ENCODE results near the gene PRDM5. TPM values are rescaled to one million over a fixed set of nuclear protein-coding genes. Genes with fewer than 3 reads are reported as not detected.

The PRDM5 gene
- total and polyA plus RNA-seq, 2 of the 13 experiments (the other 11 are each of a cell fraction or from before 2014, with no cell fraction given): not detected

DNA sequence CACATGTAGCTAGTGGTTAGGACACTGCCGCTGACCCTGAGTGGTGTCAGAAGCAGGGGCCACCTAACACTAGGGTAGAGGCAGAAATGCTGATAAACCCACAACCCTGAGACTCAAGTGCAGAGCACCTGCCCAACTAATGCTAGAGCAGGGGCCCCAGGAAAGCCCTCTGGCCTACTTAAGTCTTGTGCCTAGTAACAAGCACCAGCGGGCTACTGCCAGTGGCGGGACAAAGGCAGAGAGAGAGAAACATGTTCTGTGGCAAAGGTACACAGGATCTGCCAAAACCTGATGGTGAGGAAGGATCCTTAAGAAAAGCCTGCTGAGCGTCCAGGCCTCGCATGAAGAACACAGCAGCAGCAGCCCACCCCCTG lies 172.4 kb downstream of the PRDM5 start:
- BruUV-seq (replicated peaks): no TSS peak
- Histone ChIP-seq H3K4me2 (ENCODE audit: low read depth, low read length) (no peak overlapping the region), H4K20me1 (ENCODE audit: insufficient read depth, low read length) (no peaks in the 10 kb centered on the region), H3K79me2 (ENCODE audit: insufficient read depth, low read length) (no peaks in the 10 kb centered on the region), H3K27me3 (ENCODE audit: control insufficient read depth in 1 of 2, insufficient read depth in 2 of 2, low read length in 2 of 2) (no peaks in the 10 kb centered on the region), H3K9me3 (ENCODE audit: low read length) (no peaks in the 10 kb centered on the region), H3K9ac (ENCODE audit: insufficient read depth, low read depth, low read length) (no peak overlapping the region), H3K4me3 (replicated peaks in 1 of 3; ENCODE audit: insufficient read depth in 1 of 3, low read depth in 2 of 3, low read length in 3 of 3) (no peak overlapping the region), H3K36me3 (replicated peaks in 1 of 2; ENCODE audit: control insufficient read depth in 1 of 2, insufficient read depth in 2 of 2, low read length in 2 of 2) (no peaks in the 10 kb centered on the region), H3K27ac (ENCODE audit: extremely low read length, insufficient read depth, low read length) (no peak overlapping the region), H2AFZ (ENCODE audit: low read length) (no peak overlapping the region), H3K4me1 (ENCODE audit: insufficient read depth, low read length) (no peaks in the 10 kb centered on the region)
- TF ChIP-seq ZNF83 (CRISPR knock-in tag; IDR thresholded peaks at IDR 0.05; ENCODE audit: borderline replicate concordance) (no peak), TAF1 (CRISPR knock-in tag; IDR thresholded peaks at IDR 0.05) (no peak), FOXP1 (IDR thresholded peaks at IDR 0.05) (no peak), FOXP1 (CRISPR knock-in tag; IDR thresholded peaks at IDR 0.05) (no peak), HMGA1 (CRISPR knock-in tag; conservative IDR thresholded peaks at IDR 0.05) (no peak), SMARCE1 (IDR thresholded peaks at IDR 0.05; ENCODE audit: borderline replicate concordance) (no peak), CEBPG (CRISPR knock-in tag; IDR thresholded peaks at IDR 0.05) (no peak)
- TF ChIP-seq, protein P1, sequence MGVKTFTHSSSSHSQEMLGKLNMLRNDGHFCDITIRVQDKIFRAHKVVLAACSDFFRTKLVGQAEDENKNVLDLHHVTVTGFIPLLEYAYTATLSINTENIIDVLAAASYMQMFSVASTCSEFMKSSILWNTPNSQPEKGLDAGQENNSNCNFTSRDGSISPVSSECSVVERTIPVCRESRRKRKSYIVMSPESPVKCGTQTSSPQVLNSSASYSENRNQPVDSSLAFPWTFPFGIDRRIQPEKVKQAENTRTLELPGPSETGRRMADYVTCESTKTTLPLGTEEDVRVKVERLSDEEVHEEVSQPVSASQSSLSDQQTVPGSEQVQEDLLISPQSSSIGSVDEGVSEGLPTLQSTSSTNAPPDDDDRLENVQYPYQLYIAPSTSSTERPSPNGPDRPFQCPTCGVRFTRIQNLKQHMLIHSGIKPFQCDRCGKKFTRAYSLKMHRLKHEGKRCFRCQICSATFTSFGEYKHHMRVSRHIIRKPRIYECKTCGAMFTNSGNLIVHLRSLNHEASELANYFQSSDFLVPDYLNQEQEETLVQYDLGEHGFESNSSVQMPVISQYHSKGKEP (CRISPR knock-in tag; IDR thresholded peaks at IDR 0.05): no peak
- TF ChIP-seq, protein P2, sequence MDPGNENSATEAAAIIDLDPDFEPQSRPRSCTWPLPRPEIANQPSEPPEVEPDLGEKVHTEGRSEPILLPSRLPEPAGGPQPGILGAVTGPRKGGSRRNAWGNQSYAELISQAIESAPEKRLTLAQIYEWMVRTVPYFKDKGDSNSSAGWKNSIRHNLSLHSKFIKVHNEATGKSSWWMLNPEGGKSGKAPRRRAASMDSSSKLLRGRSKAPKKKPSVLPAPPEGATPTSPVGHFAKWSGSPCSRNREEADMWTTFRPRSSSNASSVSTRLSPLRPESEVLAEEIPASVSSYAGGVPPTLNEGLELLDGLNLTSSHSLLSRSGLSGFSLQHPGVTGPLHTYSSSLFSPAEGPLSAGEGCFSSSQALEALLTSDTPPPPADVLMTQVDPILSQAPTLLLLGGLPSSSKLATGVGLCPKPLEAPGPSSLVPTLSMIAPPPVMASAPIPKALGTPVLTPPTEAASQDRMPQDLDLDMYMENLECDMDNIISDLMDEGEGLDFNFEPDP (CRISPR knock-in tag; conservative IDR thresholded peaks at IDR 0.05): no peak
- ChIA-PET CTCF (ENCODE audit: low intra/inter-chr PET ratio, low total read pairs) (no interaction called here), POLR2A (no interaction called here)
- FAIRE-seq (no peak), DNase-seq (ENCODE audit: low spot score) (no peak), ATAC-seq (no peak)
- WGBS (ENCODE audit: low lambda C conversion rate): 38% methylated on average over 3 of the region's 5 CpGs
- intact Hi-C loops (cut with micrococcal nuclease; ENCODE audit: unreplicated experiment) (no loop called here), in situ Hi-C loops (cut with HindIII; ENCODE audit: extremely low pct_ligation_motif_present, low pct_unique_long_range_greater_than_20kb) (no loop called here)
